HG02571 (cell line): ENCODE data around the gene CARM1.

ENCODE experiments used
- ATAC-seq: cut with Tn5 transposase; IDR thresholded peaks from one replicate; pipeline ENCODE4 v1.9.1; 2021; ENCODE audit warnings: mild to moderate bottlenecking, moderate library complexity; ENCODE audit not compliant: unreplicated experiment

The CARM1 gene

GRCh38 chr19:10899151-10899653 lies 27.8 kb downstream of the CARM1 start:
- no peak for ATAC-seq

GRCh38 chr19:10907925-10908324 lies 36.6 kb downstream of the CARM1 start:
- no peak for ATAC-seq

DNA sequence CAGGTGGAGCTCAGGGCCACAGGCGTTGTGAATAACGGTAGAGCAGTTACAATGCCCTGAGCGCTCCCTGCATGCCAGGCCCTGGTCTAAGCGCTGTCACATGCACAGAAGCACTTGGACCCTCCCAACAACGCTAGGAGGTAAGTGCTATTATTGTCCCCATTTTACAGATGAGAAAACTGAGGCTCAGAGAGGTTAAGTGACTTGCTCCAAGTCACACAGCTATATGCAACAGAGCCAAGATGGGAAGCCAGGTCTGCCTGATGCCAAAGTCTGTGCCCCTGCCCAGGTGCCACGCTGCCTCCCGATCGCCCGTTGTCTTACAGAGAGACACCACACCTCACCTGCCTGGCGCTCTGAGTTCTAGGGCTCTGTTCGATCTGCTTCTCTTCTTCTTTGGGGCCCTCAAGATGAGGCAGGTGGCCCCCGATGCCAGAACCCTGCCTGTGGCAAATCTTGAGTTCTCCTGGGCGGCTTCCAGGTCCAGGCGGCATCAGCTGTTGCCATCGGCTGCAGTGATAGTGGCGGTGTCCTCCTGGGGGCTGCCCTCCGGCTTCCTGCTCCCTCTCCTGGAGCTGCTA lies 37.1 kb downstream of the CARM1 start:
- ATAC-seq: no peak

DNA sequence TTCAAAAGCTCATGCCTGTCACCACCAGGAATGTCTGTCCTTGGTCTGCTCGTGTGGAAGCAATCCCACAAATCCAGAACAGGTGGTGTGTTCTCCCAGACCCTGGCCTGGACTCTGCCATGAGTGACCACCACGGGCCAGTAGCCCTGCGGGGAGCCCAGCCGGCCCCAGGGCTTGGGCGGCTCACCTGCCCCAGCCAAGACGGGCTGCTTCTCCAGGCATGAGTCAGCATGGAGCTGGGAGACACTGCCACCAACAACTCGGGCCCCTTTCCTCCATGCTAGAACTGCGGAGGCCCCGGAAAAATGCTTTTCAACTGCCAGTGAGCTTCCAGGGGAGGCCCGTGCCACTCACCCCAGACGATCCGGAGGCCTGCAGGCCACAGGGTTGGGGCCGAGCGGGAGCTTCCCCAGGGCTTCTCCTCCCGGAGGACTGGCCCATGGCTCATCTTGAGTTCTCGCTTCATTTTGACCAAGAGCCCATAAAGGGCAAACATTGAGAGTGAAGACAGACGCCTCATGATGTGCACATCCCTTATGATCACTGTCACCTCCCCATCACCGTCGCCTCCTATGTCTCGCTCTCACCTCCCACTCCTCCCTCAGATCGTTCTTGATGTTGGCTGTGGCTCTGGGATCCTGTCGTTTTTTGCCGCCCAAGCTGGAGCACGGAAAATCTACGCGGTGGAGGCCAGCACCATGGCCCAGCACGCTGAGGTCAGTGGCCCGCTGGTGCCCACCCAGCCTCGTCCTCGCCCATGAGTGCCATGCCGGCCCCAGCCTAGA lies 40.4 kb downstream of the CARM1 start:
- ATAC-seq: no peak

DNA sequence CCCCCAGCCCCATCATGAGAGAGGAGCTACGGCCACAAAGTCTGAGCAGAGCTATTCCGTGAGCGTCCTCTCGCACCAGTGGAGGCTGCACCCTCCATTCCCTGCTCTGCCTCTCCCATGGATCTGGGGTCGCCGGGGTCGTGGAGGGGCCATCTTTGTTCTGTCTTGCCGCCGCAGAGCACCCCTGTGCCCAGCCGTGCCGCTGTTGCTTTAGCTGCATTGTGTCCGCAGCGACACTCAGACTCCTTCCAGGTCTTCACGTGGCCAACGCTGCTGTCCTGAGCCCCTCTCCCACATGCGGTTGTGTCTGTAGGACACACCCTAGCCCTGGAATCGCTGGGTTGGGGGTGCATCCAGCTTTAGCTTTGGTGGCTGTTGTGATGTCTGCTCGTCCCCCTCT lies 41.3 kb downstream of the CARM1 start:
- ATAC-seq: no peak

- no peak for ATAC-seq
Observed at GRCh38 chr19:10913716-10914340, 42.5 kb downstream of the CARM1 start.

DNA sequence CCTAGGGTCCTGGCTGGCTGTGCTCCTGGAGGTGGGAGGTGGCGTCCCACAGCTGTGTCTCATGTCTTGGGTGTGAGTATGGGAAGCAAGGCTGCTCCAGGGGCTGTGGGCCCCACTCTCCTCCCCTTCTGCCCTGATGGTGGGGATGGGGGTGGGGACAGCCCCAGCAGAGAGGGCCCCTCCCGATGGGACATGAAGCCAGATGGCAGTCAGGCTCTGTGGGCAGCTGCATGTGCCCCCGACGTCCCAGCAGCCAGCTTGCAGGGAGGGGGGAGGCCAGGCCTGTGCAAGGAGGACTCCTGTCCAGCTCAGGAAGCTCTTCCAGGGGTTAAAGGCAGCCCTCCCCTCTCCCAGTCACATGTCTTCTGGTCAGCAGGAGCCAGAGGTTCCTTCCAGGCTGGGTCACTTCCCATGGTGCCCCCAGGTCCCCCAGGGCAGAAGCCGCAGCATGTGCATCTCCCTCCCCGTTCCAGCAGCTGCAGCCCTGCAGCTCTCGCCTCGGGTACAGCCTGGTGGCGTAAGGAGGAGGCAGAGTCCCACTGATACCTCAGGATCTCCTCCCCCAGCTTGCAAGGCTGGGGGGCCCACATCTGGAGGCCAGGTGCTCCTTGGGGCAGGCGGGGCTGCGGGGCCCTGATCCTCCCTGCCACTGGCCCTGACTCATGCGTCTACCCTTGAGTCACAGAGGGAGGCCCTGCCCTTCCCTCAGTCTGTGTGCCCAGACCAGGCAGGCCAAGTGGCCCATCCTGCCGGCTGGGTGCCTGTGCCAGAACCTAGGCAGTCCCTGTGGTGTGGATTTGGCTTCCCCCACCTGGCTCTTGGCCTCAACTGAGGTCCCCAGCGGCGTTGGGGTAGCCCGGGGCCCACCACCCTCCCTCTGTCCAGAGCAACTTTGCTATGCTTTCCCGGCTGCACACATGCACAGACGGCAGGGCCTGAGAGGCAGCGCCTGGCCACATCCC lies 44.1 kb downstream of the CARM1 start:
- no peak for ATAC-seq

DNA sequence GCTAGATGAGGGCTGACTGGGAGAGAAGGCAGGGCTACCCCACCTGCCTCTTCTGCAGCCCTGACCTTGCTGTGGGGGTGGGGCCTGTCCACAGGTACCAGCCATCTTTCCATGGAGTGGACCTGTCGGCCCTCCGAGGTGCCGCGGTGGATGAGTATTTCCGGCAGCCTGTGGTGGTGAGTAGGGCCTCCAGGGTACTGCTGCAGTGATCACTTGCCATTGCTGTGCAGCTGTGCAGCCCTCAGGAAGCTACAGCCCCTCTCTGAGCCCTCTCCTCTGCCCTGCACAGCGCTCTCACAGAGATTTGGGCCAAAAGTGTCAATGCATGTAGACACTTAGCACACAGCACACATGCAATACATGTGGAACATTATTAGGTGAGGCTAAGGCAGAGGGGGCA lies 45.2 kb downstream of the CARM1 start:
- no peak for ATAC-seq

DNA sequence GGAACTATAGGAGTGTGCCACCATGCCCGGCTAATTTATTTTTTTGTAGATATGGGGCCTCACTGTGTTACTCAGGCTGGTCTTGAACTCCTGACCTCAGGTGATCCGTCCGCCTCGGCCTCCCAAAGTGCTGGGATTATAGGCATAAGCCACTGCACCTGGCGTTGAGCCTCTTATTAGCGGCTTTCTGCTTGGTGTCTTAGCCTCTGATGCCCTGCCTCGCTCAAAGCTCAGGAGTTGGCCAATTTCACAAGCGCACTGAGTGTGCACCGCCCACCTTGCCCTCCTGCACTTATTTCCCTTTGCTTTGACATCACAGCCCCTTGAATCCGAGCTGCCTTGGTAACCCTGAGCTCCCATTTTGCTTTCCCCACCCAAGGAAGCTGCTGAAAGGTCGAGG lies 47.0 kb downstream of the CARM1 start:
- ATAC-seq: no peak

GRCh38 chr19:10919352-10920287 lies 48.3 kb downstream of the CARM1 start:
- no peak for ATAC-seq

GRCh38 chr19:10920288-10920655 lies 48.9 kb downstream of the CARM1 start:
- ATAC-seq: no peak

DNA sequence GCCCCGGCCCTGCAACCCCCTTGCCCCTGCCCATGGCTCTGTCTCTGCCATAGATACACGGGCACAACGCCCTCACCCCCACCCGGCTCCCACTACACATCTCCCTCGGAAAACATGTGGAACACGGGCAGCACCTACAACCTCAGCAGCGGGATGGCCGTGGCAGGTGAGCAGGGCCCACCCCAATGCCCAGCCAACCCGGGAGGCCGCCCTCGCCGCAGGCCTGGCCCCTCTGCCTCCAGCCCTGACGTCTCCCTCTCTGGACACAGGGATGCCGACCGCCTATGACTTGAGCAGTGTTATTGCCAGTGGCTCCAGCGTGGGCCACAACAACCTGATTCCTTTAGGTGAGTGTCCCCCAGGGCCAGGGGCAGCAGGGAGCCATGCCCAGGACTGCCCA lies 49.4 kb downstream of the CARM1 start:
- no peak for ATAC-seq

DNA sequence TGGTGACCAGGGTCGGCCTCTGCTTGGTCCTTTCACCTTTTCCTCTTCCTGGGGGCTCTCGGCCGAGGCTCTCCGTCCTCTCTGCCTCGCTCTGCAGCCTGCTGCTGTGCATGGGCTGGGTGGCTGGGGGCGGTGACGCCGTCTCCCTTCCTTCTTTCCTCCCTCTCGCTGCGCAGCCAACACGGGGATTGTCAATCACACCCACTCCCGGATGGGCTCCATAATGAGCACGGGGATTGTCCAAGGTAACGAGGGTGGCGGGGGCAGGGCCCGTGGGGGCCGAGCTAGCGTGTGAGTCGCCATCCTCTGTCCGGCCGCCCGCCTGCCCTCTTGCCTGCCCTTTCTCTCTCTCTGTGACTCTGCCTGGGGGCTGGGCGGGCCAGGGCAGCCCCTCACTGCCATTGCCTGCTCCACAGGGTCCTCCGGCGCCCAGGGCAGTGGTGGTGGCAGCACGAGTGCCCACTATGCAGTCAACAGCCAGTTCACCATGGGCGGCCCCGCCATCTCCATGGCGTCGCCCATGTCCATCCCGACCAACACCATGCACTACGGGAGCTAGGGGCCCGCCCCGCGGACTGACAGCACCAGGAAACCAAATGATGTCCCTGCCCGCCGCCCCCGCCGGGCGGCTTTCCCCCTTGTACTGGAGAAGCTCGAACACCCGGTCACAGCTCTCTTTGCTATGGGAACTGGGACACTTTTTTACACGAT lies 50.0 kb downstream of the CARM1 start:
- no peak for ATAC-seq

DNA sequence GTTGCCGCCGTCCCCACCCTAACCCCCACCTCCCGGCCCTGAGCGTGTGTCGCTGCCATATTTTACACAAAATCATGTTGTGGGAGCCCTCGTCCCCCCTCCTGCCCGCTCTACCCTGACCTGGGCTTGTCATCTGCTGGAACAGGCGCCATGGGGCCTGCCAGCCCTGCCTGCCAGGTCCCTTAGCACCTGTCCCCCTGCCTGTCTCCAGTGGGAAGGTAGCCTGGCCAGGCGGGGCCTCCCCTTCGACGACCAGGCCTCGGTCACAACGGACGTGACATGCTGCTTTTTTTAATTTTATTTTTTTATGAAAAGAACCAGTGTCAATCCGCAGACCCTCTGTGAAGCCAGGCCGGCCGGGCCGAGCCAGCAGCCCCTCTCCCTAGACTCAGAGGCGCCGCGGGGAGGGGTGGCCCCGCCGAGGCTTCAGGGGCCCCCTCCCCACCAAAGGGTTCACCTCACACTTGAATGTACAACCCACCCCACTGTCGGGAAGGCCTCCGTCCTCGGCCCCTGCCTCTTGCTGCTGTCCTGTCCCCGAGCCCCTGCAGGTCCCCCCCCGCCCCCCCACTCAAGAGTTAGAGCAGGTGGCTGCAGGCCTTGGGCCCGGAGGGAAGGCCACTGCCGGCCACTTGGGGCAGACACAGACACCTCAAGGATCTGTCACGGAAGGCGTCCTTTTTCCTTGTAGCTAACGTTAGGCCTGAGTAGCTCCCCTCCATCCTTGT lies 50.7 kb downstream of the CARM1 start:
- ATAC-seq: no peak

GRCh38 chr19:10922638-10923014 lies 51.3 kb downstream of the CARM1 start:
- no peak for ATAC-seq

DNA sequence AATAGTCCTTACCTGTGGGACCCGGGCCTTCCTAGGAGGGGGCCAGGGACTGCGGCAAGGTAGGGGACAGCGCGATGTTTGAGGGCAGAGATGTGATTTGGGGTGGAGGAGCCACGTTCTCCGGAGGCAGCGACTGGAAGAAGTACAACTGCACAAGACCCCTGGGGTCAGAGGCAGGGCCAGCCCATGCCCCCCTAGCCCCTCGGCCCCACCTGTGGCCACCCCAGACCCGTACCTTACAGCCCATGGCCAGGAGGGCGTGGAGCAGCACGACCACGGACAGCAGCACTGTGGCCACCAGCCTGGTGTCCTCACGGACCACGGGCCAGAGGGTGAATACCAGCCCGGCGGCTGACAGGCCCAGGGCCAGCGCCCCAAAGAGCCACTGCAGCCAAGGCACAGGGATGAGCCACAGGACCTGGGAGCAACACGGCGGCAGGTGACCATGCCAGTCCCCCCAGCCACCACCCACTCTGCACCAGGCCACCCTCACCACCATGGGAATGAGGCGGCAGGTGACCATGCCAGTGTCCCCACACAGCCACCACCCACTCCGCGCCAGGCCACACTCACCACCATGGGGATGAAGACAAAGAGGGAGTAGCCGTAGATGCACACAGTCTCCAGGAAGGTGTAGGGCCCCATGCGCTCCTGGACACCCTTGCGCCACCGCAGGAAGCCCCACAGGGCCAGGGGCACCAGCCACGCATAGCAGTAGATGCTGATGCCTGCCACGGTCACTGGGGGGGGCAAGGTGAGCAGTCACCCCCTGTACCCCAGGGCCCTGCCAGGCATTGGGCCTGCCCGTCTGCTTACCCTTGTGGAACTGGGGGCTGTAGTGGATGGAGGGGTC lies 52.1 kb downstream of the CARM1 start:
- ATAC-seq: no peak

DNA sequence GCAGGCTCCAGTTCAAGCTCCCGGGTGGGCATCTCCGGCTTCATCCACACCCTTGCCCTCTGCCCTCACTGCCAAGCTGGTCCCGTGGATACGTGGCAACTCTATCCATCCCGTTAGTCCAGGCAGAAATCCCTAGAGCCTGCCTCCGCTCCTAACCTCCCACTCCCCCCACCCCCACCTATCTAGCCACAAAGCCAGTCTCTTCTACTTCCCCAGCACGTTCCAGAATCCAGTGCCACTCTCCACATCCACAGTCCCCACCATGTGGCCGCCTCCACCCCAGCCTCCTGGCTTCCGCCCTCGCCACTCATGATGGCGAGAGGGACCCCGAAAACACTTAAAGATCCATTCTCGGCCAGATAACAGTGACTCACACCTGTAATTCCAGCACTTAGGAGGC lies 53.2 kb downstream of the CARM1 start:
- ATAC-seq: no peak
